Right lobe of liver (tissue), 4 donors: ENCODE measurements around the gene DRAXIN.

Source experiments
- POLR2A ChIP-seq: fragments of 450-650 bp; IDR thresholded peaks from one replicate; pipeline ENCODE4 v1.6.1; 2017; ENCODE audit warnings: antibody characterized with exemption, mild to moderate bottlenecking
- TF ChIP-seq, protein P1 (sequence below), 4 donors: fragments of 200-600 bp in 3 of 4; fragments of 450-650 bp in 1 of 4; IDR thresholded peaks; one replicate each; pipeline versions ENCODE4 v1.5.1 to v1.8.0; 2016 to 2022; ENCODE audit warnings: antibody characterized with exemption in 4 of 4, mild to moderate bottlenecking in 2 of 4
- donor health status: DM: no; HTN: no; CAD: no.
- donor health status: DM: no; HTN: no; CAD: no.
- donor health status: DM: no; HTN: yes; CAD: no.

DNA sequence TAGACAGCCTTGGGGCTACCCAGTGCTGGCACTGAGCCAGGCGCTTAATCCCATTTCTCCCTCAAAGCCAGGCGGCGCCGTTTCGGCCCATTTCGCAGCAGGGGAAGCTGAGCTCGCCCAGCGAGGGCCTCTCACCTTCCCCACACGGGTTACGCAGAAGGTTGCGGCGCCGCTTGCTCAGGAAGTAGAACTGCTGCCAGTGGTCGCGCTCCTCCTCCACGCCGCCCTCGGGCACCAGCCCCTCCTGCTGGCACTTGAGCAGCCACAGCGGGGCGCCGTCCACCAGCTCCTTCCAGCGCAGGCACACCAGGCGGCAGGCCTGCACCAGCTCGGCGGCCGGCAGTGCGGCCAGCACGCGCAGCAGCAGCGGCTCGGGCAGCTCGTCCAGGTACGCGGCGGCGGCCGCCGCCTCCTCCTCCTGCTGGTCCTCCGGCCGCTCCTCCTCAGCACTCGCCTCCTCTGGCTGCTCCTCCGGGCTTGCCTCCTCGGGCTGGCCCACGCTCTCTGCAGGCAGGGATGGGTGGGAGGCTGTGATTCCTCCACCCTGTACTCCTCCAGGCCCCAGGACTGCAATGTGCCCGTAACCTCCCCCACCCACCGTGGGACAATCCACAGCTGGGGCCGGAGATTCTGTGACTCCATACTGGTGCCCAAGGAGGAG lies 41.0 kb upstream of the DRAXIN start:
- TF ChIP-seq POLR2A: peak; percentile 42
- TF ChIP-seq, protein P1, sequence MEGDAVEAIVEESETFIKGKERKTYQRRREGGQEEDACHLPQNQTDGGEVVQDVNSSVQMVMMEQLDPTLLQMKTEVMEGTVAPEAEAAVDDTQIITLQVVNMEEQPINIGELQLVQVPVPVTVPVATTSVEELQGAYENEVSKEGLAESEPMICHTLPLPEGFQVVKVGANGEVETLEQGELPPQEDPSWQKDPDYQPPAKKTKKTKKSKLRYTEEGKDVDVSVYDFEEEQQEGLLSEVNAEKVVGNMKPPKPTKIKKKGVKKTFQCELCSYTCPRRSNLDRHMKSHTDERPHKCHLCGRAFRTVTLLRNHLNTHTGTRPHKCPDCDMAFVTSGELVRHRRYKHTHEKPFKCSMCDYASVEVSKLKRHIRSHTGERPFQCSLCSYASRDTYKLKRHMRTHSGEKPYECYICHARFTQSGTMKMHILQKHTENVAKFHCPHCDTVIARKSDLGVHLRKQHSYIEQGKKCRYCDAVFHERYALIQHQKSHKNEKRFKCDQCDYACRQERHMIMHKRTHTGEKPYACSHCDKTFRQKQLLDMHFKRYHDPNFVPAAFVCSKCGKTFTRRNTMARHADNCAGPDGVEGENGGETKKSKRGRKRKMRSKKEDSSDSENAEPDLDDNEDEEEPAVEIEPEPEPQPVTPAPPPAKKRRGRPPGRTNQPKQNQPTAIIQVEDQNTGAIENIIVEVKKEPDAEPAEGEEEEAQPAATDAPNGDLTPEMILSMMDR (IDR thresholded peaks at IDR 0.05): peak; percentile 91 to 95 (median 92)
